Endothelial cell of umbilical vein (primary cell): ENCODE results near the gene ITGA11.

ENCODE experiments used
- FOS ChIP-seq: IDR thresholded peaks from 2 replicates; pipeline ENCODE4 v1.6.1; 2011; ENCODE audit warnings: mild to moderate bottlenecking, low read length, moderate library complexity, borderline replicate concordance; ENCODE audit not compliant: insufficient read depth
- POLR2A ChIP-seq: IDR thresholded peaks from 2 replicates; pipeline ENCODE4 v1.6.1; 2012; ENCODE audit warnings: low read depth, mild to moderate bottlenecking, control low read depth, low read length
- TF ChIP-seq, protein P1 (sequence below), 2 donors: IDR thresholded peaks; 1 replicate in 1 of 2; 2 replicates in 1 of 2; pipeline ENCODE4 v1.5.1; 2011; ENCODE audit warnings: low read length in 2 of 2, mild to moderate bottlenecking in 2 of 2, moderate library complexity in 2 of 2, control low read depth in 1 of 2, inconsistent platforms in 1 of 2, low read depth in 1 of 2; ENCODE audit not compliant: insufficient read depth in 1 of 2; ENCODE audit errors: extremely low read depth in 1 of 2

DNA sequence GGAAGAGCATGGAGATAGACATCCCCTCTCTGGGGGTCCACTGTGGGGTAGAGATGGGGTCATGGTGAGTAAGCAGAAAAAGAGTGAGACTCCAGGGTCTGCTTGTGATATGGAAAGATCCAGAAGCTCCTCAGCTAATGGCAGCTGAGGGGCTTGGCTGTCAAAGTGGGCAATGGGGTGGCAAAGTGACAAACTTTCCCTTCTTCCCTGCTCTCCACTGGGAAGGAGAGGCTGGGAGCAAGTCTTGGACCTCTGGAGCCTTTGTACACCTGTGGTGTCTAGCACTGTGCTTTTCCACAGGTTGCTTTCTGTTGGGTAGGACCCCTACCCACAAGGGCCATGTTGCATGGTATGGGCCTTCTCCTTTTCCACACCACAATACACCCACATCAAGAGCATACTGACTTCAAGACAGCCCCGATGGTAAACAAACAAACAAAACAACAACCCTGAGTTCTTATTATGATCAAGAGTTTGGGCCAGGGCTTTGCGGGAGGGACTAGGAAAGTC, 3.5 kb downstream of the ITGA11 start:
- TF ChIP-seq FOS: no peak
- TF ChIP-seq POLR2A: no peak
- TF ChIP-seq, protein P1, sequence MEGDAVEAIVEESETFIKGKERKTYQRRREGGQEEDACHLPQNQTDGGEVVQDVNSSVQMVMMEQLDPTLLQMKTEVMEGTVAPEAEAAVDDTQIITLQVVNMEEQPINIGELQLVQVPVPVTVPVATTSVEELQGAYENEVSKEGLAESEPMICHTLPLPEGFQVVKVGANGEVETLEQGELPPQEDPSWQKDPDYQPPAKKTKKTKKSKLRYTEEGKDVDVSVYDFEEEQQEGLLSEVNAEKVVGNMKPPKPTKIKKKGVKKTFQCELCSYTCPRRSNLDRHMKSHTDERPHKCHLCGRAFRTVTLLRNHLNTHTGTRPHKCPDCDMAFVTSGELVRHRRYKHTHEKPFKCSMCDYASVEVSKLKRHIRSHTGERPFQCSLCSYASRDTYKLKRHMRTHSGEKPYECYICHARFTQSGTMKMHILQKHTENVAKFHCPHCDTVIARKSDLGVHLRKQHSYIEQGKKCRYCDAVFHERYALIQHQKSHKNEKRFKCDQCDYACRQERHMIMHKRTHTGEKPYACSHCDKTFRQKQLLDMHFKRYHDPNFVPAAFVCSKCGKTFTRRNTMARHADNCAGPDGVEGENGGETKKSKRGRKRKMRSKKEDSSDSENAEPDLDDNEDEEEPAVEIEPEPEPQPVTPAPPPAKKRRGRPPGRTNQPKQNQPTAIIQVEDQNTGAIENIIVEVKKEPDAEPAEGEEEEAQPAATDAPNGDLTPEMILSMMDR (IDR thresholded peaks at IDR 0.05; ENCODE audit: extremely low read depth in 1 of 2, insufficient read depth in 1 of 2, low read depth in 1 of 2, low read length in 2 of 2): no peak
